B cell (primary cell): ENCODE measurements around the gene IQCM. TPM values are rescaled to one million over a fixed set of nuclear protein-coding genes. Genes with fewer than 3 reads are reported as not detected.

Source experiments
- ATAC-seq: fragments of 200-7000 bp; cut with Tn5 transposase; one replicate; pipeline ENCODE4 v1.10.0; 2021; ENCODE audit warnings: low read depth, mild to moderate bottlenecking, moderate number of reproducible peaks, moderate library complexity
- CTCF ChIA-PET: fragments of 350-600 bp; sonication (Branson Sonifier 250); formaldehyde crosslinking; loops from one replicate; lab custom pipeline; 2021; ENCODE audit warnings: antibody characterized with exemption, inconsistent platforms; lab: Charles Lee
- POLR2A ChIA-PET: fragments of 350-600 bp; sonication (Branson Sonifier 250); formaldehyde crosslinking; loops from one replicate; lab custom pipeline; 2021; ENCODE audit warnings: antibody characterized with exemption; lab: Charles Lee
- DNase-seq: peaks from one replicate; pipeline ENCODE4 v3.0.0; 2013
- H2AFZ ChIP-seq: 2 replicates; pipeline ENCODE4 v1.6.1; 2012; ENCODE audit warnings: mild to moderate bottlenecking, low read depth, low read length; ENCODE audit not compliant: insufficient read depth, poor library complexity, severe bottlenecking
- H3K27ac ChIP-seq, 2 donors: 1 replicate in 1 of 2; 2 replicates in 1 of 2; pipeline ENCODE4 v1.5.1; 2012 to 2013; ENCODE audit warnings: low read length in 2 of 2, mild to moderate bottlenecking in 2 of 2, moderate library complexity in 1 of 2
- H3K27me3 ChIP-seq, 4 experiments: fragments of 200-600 bp in 1 of 4; sonication (generic) in 1 of 4; replicated peaks in 1 of 4; 1 replicate in 2 of 4; 2 replicates in 2 of 4; pipeline versions ENCODE4 v1.6.1 to v1.7.0; 2013 to 2016; ENCODE audit warnings: low read length in 3 of 4, mild to moderate bottlenecking in 2 of 4, mixed read lengths in 1 of 4, moderate library complexity in 1 of 4; ENCODE audit not compliant: insufficient read depth in 4 of 4, control insufficient read depth in 3 of 4; ENCODE audit errors: control extremely low read depth in 1 of 4
- H3K36me3 ChIP-seq, 2 experiments: replicated peaks in 1 of 2; 1 replicate in 1 of 2; 2 replicates in 1 of 2; pipeline versions ENCODE4 v1.6.1 to v1.7.1; 2013; ENCODE audit warnings: low read length in 1 of 2; ENCODE audit not compliant: insufficient read depth in 2 of 2, control insufficient read depth in 1 of 2; ENCODE audit errors: control extremely low read depth in 1 of 2, extremely low read depth in 1 of 2
- H3K4me1 ChIP-seq, 2 donors: fragments of 200-600 bp in 1 of 2; sonication (generic) in 1 of 2; 1 replicate in 1 of 2; 2 replicates in 1 of 2; pipeline versions ENCODE4 v1.5.1 to v1.6.1; 2013 to 2017; ENCODE audit warnings: low read length in 2 of 2; ENCODE audit not compliant: control insufficient read depth in 2 of 2, insufficient read depth in 2 of 2
- H3K4me2 ChIP-seq: replicated peaks from 2 replicates; pipeline ENCODE3; 2012; ENCODE audit warnings: mild to moderate bottlenecking, low read depth, low read length; ENCODE audit not compliant: poor library complexity, severe bottlenecking
- H3K4me3 ChIP-seq, 5 experiments: fragments of 200-600 bp in 1 of 5; sonication (generic) in 1 of 5; 1 replicate in 3 of 5; 2 replicates in 2 of 5; pipeline versions ENCODE4 v1.5.1 to v1.7.0; 2011 to 2016; ENCODE audit warnings: low read length in 4 of 5, mild to moderate bottlenecking in 4 of 5, low read depth in 2 of 5, control low read depth in 1 of 5, moderate library complexity in 1 of 5; ENCODE audit not compliant: insufficient read depth in 1 of 5; ENCODE audit errors: control extremely low read depth in 1 of 5, extremely low read depth in 1 of 5
- H3K79me2 ChIP-seq: fragments of 200-600 bp; sonication (generic); one replicate; pipeline ENCODE4 v1.6.0; 2016; ENCODE audit warnings: low read length; ENCODE audit not compliant: control insufficient read depth, insufficient read depth
- H3K9ac ChIP-seq: fragments of 200-600 bp; sonication (generic); 2 replicates; pipeline ENCODE4 v1.6.1; 2017; ENCODE audit warnings: mild to moderate bottlenecking, low read length, moderate library complexity
- H3K9me3 ChIP-seq, 3 donors: one replicate each; pipeline versions ENCODE4 v1.6.1 to v1.7.1; 2013; ENCODE audit warnings: low read length in 2 of 3; ENCODE audit not compliant: control insufficient read depth in 2 of 3, insufficient read depth in 1 of 3; ENCODE audit errors: control extremely low read depth in 1 of 3
- H4K20me1 ChIP-seq: 2 replicates; pipeline ENCODE4 v1.6.0; 2012; ENCODE audit warnings: mild to moderate bottlenecking, low read length; ENCODE audit not compliant: insufficient read depth, control insufficient read depth, poor library complexity, severe bottlenecking
- H3K27ac Mint-ChIP-seq: one replicate; pipeline ENCODE4 v1.8.0; 2021; ENCODE audit warnings: mixed read lengths
- H3K27me3 Mint-ChIP-seq: one replicate; pipeline ENCODE4 v1.8.0; 2021; ENCODE audit warnings: mixed read lengths
- H3K4me1 Mint-ChIP-seq: one replicate; pipeline ENCODE4 v1.8.0; 2021; ENCODE audit warnings: mixed read lengths
- H3K4me3 Mint-ChIP-seq: one replicate; pipeline ENCODE4 v1.8.0; 2021; ENCODE audit warnings: mixed read lengths
- H3K9me3 Mint-ChIP-seq: one replicate; pipeline ENCODE4 v1.8.0; 2022; ENCODE audit warnings: mixed read lengths; ENCODE audit not compliant: insufficient read depth
- EZH2 ChIP-seq: IDR thresholded peaks from 2 replicates; pipeline ENCODE4 v1.6.1; 2012; ENCODE audit warnings: borderline replicate concordance, low read depth, mild to moderate bottlenecking, moderate library complexity, low read length; ENCODE audit not compliant: insufficient read depth, poor library complexity, severe bottlenecking
- WGBS: methylation state at CpG from one replicate; pipeline ENCODE4 v1.1.5; 2013; ENCODE audit warnings: missing lambda C conversion rate; ENCODE audit not compliant: insufficient coverage; 5-methylcytosine and 5-hydroxymethylcytosine counted together
- intact Hi-C: fragments of 100-400 bp; cut with micrococcal nuclease; formaldehyde crosslinking; loops from one replicate; pipeline ENCODE4 v1.10.0; 2022
- polyA plus RNA-seq: library from polyadenylated mRNA; depleted of rRNA; stranded (reverse); fragments of >200 nt; gene quantifications from 2 replicates; pipeline ENCODE4 v1.2.3, GENCODE V29; 2012
- total RNA-seq, 2 donors: library from RNA; stranded (reverse); fragments of 120-200 nt in 1 of 2; gene quantifications; 1 replicate in 1 of 2; 2 replicates in 1 of 2; pipeline versions ENCODE4 v1.2.3 to v1.2.4, GENCODE V29; 2013 to 2022
- TF ChIP-seq, protein P1 (sequence below): fragments of 200-600 bp; IDR thresholded peaks from one replicate; pipeline ENCODE4 v1.8.0; 2022; ENCODE audit warnings: antibody characterized with exemption, mild to moderate bottlenecking

The IQCM gene
- total and polyA plus RNA-seq, 2 donors (not counting 1 experiment from before 2014, with no cell fraction given) = not detected

DNA sequence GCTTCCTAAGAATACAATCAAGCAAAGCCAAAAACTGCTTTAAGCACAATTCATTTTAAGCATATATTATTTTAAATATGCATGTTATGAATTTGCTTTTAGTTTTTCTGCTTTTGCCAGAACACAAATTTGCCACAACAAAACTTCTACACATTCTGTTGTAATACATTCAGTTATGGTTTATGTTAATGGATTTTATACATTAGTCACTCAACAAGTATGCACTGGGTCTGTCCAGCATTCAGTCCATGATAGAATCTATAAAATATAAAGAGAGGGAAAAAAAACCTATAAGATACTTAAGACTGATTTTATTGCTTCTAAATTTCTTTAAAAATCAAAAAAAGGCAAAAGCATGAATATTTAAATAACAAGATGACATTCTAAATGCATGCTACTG lies 22.2 kb downstream of the IQCM start:
- Histone ChIP-seq H3K4me2 (no peak overlapping the region), H3K27me3 (no peaks in the 10 kb centered on the region), H3K9me3 (peaks cover 0 to 4% (median 0%) of the 10 kb centered on the region in 3 donors), H4K20me1 (no peaks in the 10 kb centered on the region), H3K4me3 (no peak overlapping the region), H3K27ac (no peak overlapping the region), H3K79me2 (no peaks in the 10 kb centered on the region), H3K9ac (no peak overlapping the region), H2AFZ (no peak overlapping the region), H3K4me1 (no peaks in the 10 kb centered on the region), H3K36me3 (no peaks in the 10 kb centered on the region)
- Mint-ChIP-seq H3K4me3 (no peak overlapping the region), H3K27ac (no peak overlapping the region), H3K27me3 (no peaks in the 10 kb centered on the region), H3K9me3 (no peaks in the 10 kb centered on the region), H3K4me1 (no peaks in the 10 kb centered on the region)
- POLR2A ChIA-PET = no interaction called here
- CTCF ChIA-PET = no interaction called here
- TF ChIP-seq EZH2 = no peak
- TF ChIP-seq, protein P1, sequence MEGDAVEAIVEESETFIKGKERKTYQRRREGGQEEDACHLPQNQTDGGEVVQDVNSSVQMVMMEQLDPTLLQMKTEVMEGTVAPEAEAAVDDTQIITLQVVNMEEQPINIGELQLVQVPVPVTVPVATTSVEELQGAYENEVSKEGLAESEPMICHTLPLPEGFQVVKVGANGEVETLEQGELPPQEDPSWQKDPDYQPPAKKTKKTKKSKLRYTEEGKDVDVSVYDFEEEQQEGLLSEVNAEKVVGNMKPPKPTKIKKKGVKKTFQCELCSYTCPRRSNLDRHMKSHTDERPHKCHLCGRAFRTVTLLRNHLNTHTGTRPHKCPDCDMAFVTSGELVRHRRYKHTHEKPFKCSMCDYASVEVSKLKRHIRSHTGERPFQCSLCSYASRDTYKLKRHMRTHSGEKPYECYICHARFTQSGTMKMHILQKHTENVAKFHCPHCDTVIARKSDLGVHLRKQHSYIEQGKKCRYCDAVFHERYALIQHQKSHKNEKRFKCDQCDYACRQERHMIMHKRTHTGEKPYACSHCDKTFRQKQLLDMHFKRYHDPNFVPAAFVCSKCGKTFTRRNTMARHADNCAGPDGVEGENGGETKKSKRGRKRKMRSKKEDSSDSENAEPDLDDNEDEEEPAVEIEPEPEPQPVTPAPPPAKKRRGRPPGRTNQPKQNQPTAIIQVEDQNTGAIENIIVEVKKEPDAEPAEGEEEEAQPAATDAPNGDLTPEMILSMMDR = no peak
- intact Hi-C loops = no loop called here
- DNase-seq = no peak
- ATAC-seq = no peak

DNA sequence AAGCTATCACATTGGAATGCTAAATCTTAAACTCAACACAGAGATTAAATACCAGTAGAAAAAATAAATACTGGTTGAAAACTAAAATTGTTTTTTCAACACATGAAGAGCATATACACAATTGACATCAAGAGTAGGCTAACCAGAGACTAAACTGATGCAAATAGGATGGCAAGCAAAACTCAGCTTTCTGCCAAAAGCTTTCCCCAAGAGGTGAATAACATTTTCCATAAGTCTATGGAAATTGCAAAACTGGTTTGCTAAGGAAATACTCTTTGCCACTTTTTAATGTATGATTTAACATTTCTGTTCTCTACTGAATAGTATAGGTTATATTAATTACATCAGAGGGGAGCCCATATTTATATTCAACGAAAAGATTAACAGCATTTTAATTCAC lies 23.8 kb downstream of the IQCM start:
- Histone ChIP-seq H3K79me2 (no peaks in the 10 kb centered on the region), H4K20me1 (no peaks in the 10 kb centered on the region), H3K4me1 (no peaks in the 10 kb centered on the region), H2AFZ (no peak overlapping the region), H3K27me3 (no peaks in the 10 kb centered on the region), H3K4me3 (no peak overlapping the region), H3K9me3 (peaks cover 0 to 4% (median 0%) of the 10 kb centered on the region in 3 donors), H3K36me3 (no peaks in the 10 kb centered on the region), H3K27ac (no peak overlapping the region), H3K9ac (no peak overlapping the region), H3K4me2 (no peak overlapping the region)
- ChIA-PET CTCF (no interaction called here), POLR2A (no interaction called here)
- DNase-seq = no peak
- ATAC-seq = no peak
- Mint-ChIP-seq H3K27me3 (no peaks in the 10 kb centered on the region), H3K27ac (no peak overlapping the region), H3K4me3 (no peak overlapping the region), H3K4me1 (no peaks in the 10 kb centered on the region), H3K9me3 (peaks cover 2% of the 10 kb centered on the region)
- intact Hi-C loops = no loop called here
- no peak for TF ChIP-seq EZH2
- TF ChIP-seq, protein P1 = no peak
- WGBS = no CpG with 5 or more reads among the region's 1 CpG
